ENCODE results near the gene ADPRH.

ADPRH gene

DNA sequence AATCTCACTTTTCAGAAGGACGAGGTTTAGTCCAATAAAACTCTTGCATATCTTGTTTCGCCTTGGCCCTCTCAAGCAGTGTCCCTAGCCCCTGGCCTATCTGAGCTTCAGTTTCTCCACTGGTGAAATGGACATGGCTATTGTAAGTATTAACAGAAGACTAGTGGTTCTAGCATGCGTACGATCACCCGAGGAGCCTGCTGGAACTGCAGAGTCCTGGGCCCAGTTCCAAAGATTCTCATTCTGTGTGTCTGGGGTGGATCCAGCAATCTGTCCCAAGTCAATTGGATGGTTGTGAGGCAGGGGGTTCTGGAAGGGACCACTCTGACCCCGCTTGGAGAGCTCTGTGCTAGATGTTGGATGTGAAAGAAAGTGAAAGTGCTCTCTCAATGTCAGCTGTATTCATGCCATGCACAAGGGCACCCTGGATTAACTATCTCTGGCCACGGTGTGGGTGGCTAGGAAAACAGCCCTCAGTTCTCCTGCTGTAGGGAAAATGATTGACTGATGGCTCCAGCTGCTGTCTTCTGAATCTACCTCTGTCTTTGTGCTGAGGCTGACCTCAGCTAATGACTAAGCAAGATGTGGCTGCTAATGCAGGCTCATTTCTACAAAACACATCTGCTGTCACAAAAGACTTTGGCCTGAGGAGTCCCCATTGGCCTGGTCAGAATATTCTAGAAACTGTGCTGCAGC lies 16.5 kb downstream of the ADPRH start:
- in situ Hi-C loops (cut with MboI; ENCODE audit: low sequenced_read_pairs), result no loop called here

DNA sequence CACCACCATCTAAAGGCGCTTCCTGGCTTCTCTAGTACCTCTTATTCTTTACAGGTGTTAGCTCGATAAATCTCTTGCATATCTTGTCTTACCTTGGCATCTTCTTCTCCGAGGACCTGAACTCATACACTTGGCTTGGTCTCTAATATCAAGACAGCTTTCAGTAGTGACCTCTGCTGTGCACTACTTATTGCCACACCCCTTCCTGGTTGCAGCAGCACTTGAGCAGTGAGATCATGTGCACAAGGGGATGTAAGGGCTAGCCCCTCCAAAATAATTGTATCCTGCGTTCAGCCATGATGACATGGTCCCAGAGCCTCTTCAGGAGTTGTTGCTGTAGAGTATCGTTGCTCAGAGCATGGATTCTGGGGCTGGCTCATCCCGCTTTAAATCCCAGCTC lies 17.1 kb downstream of the ADPRH start:
- in situ Hi-C loops (cut with MboI; ENCODE audit: low sequenced_read_pairs), result no loop called here

DNA sequence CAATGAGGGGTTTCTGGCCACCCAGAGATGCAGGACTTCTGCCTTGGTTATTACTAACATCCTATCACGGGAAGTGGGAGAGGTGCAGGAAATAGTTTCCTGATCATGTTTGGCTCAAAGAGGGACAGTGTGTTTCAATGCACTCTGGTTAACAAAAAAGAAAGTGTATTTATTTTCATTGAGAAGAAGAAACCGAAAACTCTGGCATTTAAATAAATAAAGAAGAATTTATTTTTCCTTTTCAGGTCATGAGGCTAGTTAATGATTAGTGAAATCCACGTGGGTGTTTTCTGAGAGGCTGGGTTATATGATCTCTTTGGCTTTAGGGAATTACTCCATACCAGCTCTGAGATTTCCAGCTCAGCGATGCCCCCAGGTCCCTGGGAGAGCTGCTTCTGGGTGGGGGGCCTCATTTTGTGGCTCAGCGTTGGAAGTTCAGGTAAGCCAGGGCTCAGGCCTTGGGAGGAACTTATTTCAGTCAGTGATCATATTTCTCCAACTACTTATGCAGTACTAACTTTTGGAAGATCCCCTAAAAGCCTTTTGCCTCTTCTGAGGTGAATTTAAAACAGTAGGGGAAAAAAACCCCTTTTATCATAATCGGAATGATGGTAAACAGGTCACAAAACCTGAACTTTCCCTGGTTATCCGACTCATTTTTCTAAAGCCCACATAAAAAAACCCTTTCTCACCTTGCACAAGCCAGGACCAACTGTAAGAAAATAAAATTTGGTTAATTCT lies 18.4 kb downstream of the ADPRH start, which contains the start of gene PLA1A:
Gene PLA1A (plus strand): TSS at position 338 of the 741 bp plus-strand sequence. CDS start 29 bp downstream, at position 367.
- in situ Hi-C loops (cut with MboI; ENCODE audit: low sequenced_read_pairs), result no loop called here

DNA sequence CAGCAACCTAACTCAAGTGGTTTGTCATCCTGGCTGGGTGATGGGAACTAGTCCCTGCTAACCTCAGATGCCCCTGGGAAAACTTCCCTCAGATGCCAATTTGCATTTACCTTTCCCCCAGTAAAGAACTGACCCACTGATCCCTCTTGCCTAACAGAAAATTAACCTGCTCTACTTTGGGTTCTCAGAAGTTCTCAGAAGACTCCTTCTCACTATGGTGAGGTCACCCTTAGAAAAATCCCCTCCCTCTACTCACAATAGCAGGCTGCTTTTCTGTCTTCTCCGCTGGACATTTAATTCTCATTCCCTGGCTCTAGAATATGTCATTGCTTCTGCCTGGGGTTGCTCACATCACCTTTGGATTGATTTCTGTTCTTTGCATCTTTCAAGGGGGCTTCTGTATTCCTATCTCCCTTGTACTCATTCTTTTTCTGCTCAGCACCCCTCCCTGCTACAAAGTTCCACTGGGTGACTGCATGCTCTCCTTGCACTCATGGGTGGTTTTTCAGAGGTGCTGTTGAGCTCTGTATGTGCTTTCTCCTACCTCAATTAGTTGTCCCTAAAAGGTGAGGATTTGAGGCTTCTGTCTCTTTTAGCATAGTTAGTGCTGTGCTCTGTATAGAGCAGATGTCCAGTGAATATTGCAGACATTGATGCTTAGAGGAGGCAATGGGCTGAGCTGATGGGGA lies 19.3 kb downstream of the ADPRH start:
- in situ Hi-C loops (cut with MboI; ENCODE audit: low sequenced_read_pairs), result no loop called here

DNA sequence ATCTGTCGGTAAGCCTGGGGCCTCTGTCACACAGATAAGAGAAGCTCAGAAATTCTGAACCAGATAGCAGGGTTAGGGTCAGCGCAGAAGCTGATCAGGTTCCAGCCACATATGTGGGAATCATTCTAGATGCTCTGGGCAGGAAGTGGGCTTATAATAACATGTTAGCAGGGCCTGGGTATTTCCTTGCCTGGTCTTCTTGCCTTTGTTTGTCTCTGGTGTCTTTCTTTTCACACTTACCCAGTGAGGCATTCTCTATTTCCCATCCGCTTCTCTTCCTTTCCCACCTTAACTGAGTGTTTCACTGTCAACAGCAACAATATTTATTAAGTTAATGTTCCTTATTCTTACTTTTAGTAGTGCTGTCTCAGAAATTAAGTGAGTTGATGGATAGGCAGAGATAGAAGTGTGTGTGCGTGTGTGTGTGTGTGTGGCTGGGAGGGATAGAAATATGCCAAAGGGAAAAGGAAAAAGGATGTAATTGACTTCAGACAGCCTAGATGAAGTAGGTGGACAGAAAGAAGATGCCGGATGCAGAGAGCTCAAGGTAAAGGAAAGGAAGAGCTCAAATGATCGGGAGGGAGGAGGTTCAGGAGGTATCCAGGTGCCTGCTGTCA lies 20.4 kb downstream of the ADPRH start:
- in situ Hi-C loops (cut with MboI; ENCODE audit: low sequenced_read_pairs), result no loop called here

DNA sequence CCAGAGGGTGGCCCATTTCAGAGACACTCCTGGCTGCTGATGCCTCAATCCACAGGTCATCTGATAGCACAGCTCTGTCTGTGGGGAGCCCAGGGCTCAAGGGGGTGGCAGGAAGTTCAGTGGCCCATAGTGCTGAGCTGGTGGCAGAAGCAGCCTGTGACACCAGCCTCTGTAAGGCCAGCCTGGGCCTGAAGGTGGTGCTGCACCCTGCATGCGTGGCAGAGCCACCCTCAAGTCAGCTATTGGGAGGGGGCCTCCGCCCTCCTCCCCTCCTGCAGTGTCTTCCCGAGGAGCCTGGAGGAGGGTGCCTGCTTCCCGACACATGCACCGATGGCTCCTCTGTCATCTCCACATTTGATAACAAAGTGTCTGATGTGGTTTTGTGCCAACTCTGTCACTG lies 21.4 kb downstream of the ADPRH start:
- in situ Hi-C loops (cut with MboI; ENCODE audit: low sequenced_read_pairs), result no loop called here

DNA sequence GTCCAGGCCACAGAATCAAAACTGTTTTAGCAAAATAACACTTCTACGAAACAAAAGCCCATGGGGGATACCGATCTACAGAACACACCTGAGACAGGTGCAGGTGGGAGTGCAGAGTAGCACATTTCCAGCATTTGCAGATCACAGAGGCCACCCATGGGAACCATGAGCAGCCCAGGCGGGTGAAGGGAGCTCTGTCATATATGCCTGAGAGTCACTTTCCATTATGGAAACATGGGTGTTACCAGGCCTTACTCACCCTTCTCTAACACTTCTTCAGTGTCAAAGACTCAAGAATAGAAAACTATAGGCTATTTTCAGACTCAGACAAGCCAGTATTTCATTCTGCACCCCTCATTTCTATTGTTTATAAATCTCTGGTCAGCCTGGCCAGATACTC lies 21.9 kb downstream of the ADPRH start:
- in situ Hi-C loops (cut with MboI; ENCODE audit: low sequenced_read_pairs), result no loop called here

DNA sequence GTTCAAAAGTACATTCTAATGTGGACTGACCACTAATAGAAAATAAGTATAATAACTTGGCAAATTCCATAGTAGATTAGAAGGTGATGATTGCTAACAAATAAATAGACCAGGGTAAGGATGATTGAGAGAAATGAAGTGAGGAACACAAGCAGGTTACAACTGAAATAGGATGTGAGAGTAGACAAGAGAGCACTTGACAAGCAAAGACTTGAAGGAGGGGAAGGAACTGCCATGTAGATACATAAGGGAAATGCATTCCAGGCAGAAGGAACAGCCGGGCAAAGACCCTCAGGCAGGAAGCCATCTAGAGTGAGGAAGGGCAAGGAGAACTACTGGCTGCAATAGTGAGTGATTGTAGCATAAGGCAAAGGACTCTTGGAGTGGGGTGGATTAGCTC lies 23.4 kb downstream of the ADPRH start:
- in situ Hi-C loops (cut with MboI; ENCODE audit: low sequenced_read_pairs), result no loop called here

DNA sequence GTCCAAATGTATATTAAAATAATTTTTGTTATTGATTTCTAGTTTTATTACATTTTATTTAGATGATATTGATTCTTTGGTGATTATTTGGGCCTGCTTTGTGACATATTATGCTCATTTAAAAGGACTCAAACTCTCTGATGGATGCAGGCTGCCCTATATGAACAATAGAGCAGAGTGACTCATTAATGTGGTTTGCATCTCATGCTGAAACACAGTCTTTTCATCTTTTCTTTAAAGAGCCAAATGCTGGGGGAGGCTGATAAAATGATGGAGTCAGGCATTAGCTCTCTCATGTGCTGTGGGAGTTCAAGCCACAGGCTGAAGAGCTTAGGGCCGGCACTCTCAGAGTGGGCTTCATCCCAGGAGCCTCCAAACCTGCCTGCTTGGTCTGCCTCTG lies 25.6 kb downstream of the ADPRH start:
- in situ Hi-C loops (cut with MboI; ENCODE audit: low sequenced_read_pairs), result no loop called here

DNA sequence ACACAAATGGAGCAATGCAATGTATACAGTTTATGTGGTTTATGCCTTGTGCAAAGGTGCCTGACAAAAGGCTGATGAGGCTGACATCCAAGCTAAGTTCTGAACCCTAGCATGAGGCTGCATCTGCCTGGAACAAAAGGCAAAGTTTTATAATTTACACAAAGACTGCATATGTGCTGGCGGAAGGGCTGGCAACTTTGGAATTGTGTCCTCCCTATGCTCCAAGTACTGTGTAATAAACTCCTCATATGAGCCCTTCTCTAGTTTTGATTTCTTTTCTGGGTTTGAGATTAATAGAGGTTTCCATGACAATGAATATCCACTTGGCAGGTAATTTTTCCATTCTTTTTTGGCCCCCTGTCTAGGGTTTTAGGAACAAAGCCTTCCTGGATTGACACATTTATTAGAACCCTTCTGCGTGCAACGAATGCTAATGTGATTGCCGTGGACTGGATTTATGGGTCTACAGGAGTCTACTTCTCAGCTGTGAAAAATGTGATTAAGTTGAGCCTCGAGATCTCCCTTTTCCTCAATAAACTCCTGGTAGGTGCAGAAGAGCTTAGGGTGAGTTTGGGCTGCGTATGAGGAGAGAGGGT lies 29.2 kb downstream of the ADPRH start:
- in situ Hi-C loops (cut with MboI; ENCODE audit: low sequenced_read_pairs), result no loop called here

DNA sequence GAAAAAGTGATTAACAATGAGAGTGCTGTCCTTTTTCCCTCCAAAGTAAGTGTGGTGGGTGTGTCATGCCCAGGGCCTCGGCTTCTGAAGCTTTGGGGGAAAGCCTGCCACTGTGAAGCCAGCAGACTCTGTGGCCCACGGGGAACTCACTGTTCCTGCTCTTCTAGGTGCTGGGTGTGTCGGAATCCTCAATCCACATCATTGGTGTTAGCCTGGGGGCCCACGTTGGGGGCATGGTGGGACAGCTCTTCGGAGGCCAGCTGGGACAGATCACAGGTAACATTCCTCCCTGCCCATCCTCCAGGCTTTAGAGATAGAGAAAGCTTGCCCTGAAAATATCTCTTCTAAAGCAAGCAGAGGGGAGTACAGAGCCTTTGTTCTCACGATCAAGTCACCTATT lies 30.0 kb downstream of the ADPRH start:
- in situ Hi-C loops (cut with MboI; ENCODE audit: low sequenced_read_pairs), result no loop called here

DNA sequence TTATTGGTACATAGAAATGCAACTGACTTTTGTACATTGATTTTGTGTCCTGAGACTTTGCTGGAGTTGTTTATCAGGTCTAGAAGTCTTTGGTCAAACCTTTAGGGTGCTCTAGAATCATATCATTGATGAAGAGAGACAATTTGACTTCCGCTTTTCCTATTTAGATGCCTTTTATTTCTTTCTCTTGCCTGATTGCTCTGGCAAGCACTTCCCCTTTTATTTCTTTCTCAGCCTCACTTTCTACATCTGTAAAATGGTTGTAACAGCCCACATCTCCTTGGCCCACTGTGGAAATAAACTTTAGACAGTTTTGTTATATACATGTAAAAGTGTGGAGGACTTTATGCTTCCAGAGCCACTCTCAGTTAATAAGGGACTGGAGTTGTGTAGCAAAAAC lies 32.4 kb downstream of the ADPRH start:
- in situ Hi-C loops (cut with MboI; ENCODE audit: low sequenced_read_pairs), result no loop called here

DNA sequence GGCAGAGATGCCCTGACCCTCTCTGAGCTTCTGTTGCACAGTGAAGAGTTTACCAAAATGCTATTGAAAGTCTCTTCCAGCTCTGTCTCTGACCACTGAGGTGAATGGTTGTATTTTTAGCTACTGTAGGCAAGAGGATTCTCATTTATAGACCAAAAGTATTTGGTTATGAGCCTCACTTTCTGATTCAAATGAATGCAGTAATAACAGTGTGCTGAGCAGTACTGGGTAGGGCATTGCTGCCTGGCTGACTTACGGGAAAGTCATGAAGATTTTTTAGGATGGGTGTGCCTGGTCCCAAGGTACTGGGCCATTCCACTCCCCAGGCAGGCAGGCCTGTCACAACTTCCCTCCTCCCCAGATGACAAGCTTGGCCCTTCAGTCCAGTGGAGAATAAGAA lies 33.9 kb downstream of the ADPRH start:
- in situ Hi-C loops (cut with MboI; ENCODE audit: low sequenced_read_pairs), result no loop called here

DNA sequence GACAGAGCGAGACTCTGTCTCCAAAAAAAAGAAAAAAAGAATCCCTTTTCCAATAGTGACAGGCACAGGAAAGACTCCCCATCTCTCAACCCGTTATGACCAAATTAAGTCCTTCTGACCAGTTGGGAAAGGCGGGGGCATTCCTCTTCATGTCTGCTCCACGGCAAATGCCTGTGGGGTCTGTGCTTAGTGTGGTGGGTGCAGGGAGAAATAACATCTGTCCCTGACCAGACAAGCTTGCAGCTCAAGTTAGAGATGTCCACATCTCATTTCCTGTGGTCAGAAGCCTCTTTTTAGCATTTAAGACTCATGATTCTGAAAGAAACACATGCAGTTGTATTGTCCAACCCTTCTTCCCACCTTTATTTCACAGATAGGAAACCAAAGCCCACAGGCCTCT lies 34.6 kb downstream of the ADPRH start:
- in situ Hi-C loops (cut with MboI; ENCODE audit: low sequenced_read_pairs), result no loop called here

DNA sequence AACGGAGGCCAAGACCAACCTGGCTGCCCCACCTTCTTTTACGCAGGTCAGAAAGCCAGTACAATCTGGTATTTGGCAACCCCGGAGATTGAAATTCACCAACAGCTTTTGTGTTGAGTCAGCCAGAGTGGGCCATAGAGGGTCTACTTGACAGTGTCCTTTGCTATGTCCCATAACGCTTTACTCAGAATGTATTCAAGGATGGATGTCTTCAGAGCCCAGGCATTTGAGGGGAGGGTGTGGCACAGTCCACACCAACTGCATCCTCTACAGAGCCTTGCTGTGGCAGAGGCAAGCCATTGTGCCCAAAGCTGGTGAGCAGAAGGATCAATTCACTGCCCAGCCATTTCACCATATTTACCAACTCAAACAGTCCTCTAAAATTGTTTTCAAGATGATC lies 36.8 kb downstream of the ADPRH start:
- in situ Hi-C loops (cut with MboI; ENCODE audit: low sequenced_read_pairs), result no loop called here

DNA sequence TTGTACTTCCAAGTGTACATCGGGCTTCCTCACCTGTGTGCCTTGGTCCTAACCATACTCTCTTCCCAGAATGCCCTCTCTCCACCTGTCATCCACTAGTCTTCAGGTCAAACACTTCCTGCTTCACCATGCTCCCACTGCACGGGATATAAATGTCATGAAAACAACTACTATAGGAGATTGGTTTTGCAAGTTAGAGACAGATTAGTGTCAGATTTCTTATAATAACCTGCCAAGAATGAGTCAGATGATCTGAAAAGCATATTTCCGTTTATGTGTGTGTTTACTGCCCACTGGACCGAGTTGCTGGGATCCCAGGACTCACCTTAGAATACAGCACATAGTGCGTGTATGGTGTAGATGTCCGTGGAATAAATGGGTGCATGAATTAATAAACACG lies 39.8 kb downstream of the ADPRH start:
- in situ Hi-C loops (cut with MboI; ENCODE audit: low sequenced_read_pairs), result no loop called here

DNA sequence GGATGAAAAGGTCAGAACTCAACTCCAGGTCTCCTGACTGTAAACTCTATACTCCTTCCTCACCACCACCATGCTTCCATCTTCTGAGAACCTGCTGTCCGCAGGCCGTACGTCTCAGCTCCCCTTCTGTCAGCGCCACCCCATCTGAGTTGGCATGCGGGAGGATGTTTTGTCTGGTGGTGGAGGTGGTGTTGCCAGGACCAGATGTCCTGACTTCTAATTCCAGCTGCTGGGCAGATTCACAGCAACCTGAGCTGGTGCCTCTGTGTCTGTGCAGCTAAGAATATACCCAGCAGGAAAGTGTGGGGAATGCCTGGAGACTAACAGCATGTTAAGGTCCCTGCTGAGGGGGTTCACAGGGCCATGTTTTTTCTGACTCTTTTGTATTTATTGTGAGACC lies 41.6 kb downstream of the ADPRH start:
- in situ Hi-C loops (cut with MboI; ENCODE audit: low sequenced_read_pairs), result no loop called here

DNA sequence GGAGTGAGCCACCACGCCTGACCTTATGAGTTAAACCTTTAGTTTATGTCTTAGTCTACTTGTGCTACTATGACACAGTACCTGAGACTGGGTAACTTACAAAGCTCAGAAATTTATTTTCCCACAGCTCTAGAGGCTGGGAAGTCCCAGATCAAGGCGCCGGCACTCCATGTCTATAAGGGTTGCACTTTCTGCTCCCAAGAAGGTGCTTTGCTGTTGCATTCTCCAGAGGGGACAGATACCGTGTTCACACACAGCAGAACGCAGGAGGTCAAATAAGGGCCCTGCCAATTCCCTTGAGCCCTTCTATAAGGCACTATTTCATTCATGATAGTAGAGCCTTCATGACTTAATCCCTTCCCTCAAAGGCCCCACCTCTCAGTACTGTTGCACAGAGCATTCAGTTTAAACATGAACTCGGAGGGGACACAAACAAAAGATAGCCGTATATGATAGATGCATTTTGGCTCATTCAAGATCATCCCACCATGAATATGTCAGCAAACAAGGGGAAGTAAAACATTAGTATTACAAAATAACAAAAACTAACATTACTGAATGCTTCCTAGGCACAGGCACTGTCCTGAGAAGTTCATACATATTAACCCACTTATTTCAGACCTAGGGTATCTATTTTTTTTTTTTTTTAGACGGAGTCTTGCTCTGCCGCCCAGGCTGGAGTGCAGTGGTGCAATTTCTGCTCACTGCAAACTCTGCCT lies 44.9 kb downstream of the ADPRH start:
- in situ Hi-C loops (cut with MboI; ENCODE audit: low sequenced_read_pairs), result no loop called here

DNA sequence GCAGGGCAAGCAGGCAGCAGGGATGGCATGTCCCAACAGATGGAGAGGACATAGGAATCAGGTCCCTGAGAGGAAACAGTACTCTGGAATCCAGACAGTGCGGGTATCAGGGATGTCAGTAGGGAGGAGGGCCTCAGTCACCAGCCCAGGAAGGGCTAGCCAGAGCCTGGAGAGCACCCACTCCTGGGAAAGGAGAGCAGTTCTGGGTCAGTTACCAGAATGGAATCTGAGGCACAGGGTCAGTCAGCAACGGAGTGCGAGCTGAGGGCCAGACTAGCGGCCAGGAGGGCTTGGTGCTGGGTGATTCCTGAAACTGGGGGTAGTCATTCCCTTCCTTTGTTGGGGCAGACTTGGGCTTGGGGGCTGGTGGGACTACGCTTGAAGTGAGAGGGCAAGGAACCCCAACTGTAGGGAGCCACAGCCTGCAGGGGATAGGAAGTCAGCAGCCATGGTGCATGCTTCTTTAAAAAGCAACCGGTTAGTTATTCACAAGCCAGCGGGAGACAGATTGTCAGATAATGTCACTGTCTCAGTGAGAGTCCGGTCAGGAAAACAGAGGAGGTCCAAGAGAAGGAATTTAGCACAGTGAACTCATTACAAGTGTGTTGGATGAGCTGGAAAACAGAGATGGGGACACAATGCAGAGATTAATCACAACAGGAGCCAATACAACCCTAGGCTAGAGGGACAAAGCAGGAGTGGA lies 46.3 kb downstream of the ADPRH start:
- in situ Hi-C loops (cut with MboI; ENCODE audit: low sequenced_read_pairs), result no loop called here

DNA sequence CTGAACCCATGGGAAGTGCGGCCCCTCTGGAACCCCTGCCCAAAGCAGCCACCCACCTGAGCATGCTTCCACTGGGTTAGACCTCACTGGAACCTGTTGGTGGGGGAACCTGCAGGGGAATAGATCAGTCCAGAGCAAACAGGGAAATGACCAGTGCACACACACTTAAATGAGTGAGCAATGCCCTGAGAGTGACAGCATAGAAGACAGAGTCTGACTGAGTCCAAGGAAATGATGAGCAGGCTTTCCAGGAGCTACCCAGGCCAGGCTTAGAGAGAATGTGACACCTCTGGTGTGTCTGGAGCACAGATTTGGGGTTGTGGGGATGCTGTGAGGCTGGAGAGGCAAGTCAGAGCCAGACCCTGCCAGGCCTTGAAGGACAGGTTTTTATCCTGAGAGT lies 46.9 kb downstream of the ADPRH start:
- in situ Hi-C loops (cut with MboI; ENCODE audit: low sequenced_read_pairs), result no loop called here
